ENCODE data around the gene LILRB2.
A peak's percentile ranks its signal among the peaks of the same experiment; 100 is the strongest.
"Not testable (repeated sequence)": the region's sequence is repeated elsewhere in the genome, so short reads cannot be mapped to it uniquely, and the experiment has no call there.

LILRB2 gene

DNA sequence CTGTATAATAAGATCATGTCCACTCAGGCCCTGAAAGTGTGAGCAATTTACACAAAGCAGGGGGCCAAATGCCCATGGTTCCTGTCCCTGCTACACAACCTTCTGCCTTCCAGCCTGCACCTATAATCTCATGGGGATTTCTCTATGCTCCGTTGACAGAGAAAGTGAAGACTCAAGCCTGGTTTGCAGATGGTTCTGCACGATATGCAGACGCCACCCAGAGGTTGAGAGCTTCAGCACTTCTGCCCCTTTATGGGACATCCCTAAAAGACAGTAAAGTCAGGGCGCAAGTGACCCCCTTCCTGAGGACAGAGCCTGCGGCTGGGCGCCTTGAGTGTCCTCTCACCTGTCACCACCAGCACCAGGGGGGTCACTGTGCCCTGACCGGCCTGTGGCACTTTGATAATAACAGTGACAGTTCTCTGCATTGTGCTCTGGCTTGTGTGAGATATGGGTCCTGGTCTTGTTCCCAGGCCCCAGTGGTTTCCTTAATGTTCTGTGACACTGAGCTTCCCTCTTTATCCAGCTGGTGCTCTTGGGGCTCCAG is 16.9 kb upstream of the LILRB2 start:
- no peak for TF ChIP-seq ESRRG (CRISPR knock-in tag; IDR thresholded peaks at IDR 0.05)
- ATAC-seq: peak; percentile 46; the same call in 1 of the 3 replicates

DNA sequence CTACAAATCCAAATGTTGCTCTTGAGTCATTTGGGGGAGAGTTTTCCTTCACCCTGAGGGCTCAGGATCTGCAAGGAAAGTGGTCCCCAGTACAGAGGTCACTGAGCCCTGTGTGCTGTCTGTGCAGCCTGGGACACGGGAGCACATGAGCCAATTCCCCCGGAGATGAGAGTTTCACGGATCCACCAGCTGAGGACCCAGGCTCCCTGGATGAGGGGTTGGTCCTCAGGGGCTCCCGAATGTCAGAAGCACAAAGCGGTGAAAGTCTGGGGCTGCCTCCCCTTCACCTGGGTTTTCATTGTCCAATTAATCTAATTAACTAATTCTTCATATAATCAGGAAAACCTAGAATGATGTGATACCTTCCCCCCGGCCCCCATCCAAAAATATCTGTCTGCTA is 13.6 kb upstream of the LILRB2 start:
- ATAC-seq: no peak

DNA sequence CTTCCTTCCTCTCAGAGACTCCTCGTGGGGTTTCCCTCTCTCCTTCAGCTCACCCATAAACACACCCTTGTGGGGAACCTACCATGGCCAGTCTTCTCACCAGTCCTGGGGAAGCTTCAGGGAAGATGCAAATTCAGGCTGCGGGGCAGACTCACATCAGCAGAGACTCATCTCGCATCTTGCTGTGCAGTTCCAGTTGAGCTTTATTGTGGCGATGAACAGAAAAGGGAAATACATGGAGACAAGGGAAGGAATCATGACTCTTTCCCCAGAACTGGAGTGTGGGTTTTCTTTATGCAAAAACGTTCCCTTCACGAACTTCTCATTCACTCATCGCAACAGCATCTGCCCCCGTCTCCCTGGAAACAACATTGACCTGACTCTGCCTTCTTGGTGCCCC is 8.2 kb upstream of the LILRB2 start:
- ATAC-seq: not testable (repeated sequence)

More for the DNA sequence above, 13.6 kb upstream of the LILRB2 start:
- TF ChIP-seq ZFP30 (CRISPR knock-in tag; IDR thresholded peaks at IDR 0.05) (no peak), TOX (CRISPR knock-in tag; IDR thresholded peaks at IDR 0.05; ENCODE audit: borderline replicate concordance) (no peak)

DNA sequence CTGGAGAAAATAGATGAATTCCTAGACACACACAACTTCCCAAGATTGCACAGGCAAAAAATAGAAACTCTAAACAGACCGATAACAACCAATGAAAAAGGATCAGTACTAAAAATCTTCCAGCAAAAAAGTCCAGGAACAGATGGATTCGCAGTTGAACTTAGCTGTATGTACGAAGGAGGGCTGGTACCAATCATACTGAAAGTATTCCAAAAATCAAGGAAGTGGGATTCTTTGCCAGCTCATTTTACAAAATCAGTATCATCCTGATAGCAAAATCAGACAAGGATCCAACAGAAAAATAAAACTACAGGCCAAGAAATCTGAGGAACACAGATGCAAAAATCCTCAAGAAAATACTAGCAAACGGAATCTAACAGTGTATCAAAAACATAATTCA is 6.5 kb upstream of the LILRB2 start:
- TF ChIP-seq, protein P1, sequence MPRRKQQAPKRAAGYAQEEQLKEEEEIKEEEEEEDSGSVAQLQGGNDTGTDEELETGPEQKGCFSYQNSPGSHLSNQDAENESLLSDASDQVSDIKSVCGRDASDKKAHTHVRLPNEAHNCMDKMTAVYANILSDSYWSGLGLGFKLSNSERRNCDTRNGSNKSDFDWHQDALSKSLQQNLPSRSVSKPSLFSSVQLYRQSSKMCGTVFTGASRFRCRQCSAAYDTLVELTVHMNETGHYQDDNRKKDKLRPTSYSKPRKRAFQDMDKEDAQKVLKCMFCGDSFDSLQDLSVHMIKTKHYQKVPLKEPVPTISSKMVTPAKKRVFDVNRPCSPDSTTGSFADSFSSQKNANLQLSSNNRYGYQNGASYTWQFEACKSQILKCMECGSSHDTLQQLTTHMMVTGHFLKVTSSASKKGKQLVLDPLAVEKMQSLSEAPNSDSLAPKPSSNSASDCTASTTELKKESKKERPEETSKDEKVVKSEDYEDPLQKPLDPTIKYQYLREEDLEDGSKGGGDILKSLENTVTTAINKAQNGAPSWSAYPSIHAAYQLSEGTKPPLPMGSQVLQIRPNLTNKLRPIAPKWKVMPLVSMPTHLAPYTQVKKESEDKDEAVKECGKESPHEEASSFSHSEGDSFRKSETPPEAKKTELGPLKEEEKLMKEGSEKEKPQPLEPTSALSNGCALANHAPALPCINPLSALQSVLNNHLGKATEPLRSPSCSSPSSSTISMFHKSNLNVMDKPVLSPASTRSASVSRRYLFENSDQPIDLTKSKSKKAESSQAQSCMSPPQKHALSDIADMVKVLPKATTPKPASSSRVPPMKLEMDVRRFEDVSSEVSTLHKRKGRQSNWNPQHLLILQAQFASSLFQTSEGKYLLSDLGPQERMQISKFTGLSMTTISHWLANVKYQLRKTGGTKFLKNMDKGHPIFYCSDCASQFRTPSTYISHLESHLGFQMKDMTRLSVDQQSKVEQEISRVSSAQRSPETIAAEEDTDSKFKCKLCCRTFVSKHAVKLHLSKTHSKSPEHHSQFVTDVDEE (CRISPR knock-in tag; IDR thresholded peaks at IDR 0.05): no peak
- TF ChIP-seq ISL1 (CRISPR knock-in tag; IDR thresholded peaks at IDR 0.05) (no peak), ZFP3 (CRISPR knock-in tag; IDR thresholded peaks at IDR 0.05) (no peak), ZNF565 (CRISPR knock-in tag; conservative IDR thresholded peaks at IDR 0.05; ENCODE audit: low read depth) (no peak), GLIS3 (CRISPR knock-in tag; IDR thresholded peaks at IDR 0.05) (no peak), SNAI2 (CRISPR knock-in tag; IDR thresholded peaks at IDR 0.05) (no peak), ZNF8 (CRISPR knock-in tag; IDR thresholded peaks at IDR 0.05) (no peak), PPARA (CRISPR knock-in tag; IDR thresholded peaks at IDR 0.05; ENCODE audit: borderline replicate concordance) (no peak), ZFP30 (CRISPR knock-in tag; IDR thresholded peaks at IDR 0.05) (no peak), RARB (CRISPR knock-in tag; IDR thresholded peaks at IDR 0.05) (no peak), ZNF70 (CRISPR knock-in tag; IDR thresholded peaks at IDR 0.05) (no peak), ZC3H10 (CRISPR knock-in tag; IDR thresholded peaks at IDR 0.05) (no peak), ARNTL (CRISPR knock-in tag; IDR thresholded peaks at IDR 0.05; ENCODE audit: borderline replicate concordance, low read depth) (no peak), OSR1 (CRISPR knock-in tag; IDR thresholded peaks at IDR 0.05) (no peak), CSDC2 (CRISPR knock-in tag; IDR thresholded peaks at IDR 0.05) (no peak), BACH2 (CRISPR knock-in tag; IDR thresholded peaks at IDR 0.05; ENCODE audit: borderline replicate concordance) (no peak)
- TF ChIP-seq, protein P2, sequence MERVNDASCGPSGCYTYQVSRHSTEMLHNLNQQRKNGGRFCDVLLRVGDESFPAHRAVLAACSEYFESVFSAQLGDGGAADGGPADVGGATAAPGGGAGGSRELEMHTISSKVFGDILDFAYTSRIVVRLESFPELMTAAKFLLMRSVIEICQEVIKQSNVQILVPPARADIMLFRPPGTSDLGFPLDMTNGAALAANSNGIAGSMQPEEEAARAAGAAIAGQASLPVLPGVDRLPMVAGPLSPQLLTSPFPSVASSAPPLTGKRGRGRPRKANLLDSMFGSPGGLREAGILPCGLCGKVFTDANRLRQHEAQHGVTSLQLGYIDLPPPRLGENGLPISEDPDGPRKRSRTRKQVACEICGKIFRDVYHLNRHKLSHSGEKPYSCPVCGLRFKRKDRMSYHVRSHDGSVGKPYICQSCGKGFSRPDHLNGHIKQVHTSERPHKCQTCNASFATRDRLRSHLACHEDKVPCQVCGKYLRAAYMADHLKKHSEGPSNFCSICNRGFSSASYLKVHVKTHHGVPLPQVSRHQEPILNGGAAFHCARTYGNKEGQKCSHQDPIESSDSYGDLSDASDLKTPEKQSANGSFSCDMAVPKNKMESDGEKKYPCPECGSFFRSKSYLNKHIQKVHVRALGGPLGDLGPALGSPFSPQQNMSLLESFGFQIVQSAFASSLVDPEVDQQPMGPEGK (CRISPR knock-in tag; IDR thresholded peaks at IDR 0.05; ENCODE audit: borderline replicate concordance): no peak
- TF ChIP-seq, protein P3, sequence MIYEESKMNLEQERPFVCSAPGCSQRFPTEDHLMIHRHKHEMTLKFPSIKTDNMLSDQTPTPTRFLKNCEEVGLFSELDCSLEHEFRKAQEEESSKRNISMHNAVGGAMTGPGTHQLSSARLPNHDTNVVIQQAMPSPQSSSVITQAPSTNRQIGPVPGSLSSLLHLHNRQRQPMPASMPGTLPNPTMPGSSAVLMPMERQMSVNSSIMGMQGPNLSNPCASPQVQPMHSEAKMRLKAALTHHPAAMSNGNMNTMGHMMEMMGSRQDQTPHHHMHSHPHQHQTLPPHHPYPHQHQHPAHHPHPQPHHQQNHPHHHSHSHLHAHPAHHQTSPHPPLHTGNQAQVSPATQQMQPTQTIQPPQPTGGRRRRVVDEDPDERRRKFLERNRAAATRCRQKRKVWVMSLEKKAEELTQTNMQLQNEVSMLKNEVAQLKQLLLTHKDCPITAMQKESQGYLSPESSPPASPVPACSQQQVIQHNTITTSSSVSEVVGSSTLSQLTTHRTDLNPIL (CRISPR knock-in tag; IDR thresholded peaks at IDR 0.05; ENCODE audit: low read depth): no peak
- TF ChIP-seq, protein P4, sequence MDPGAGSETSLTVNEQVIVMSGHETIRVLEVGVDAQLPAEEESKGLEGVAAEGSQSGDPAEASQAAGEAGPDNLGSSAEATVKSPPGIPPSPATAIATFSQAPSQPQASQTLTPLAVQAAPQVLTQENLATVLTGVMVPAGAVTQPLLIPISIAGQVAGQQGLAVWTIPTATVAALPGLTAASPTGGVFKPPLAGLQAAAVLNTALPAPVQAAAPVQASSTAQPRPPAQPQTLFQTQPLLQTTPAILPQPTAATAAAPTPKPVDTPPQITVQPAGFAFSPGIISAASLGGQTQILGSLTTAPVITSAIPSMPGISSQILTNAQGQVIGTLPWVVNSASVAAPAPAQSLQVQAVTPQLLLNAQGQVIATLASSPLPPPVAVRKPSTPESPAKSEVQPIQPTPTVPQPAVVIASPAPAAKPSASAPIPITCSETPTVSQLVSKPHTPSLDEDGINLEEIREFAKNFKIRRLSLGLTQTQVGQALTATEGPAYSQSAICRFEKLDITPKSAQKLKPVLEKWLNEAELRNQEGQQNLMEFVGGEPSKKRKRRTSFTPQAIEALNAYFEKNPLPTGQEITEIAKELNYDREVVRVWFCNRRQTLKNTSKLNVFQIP (CRISPR knock-in tag; IDR thresholded peaks at IDR 0.05; ENCODE audit: borderline replicate concordance, low read depth): no peak
- no peak; the same call in 2 of the 3 replicates for ATAC-seq

DNA sequence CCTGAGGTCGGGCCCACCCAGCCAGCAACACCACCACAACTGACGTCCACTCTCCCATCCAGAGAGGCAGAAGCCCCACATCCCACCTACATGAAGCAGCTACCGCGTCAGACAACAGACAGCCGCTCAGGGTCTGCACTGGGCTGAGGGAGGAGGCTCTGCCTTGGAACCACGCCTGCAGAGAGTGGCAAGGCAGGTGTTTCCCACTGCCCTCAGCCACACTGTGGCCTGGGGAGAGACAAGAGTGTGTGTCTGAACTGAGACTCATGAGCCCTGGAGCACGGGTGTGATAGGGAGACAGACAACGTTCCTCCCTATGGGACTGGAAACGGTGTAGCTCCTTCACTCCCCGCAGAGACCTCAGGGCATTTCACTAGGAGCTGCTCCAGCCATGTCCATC is 5.4 kb upstream of the LILRB2 start:
- ATAC-seq: not testable (repeated sequence)

DNA sequence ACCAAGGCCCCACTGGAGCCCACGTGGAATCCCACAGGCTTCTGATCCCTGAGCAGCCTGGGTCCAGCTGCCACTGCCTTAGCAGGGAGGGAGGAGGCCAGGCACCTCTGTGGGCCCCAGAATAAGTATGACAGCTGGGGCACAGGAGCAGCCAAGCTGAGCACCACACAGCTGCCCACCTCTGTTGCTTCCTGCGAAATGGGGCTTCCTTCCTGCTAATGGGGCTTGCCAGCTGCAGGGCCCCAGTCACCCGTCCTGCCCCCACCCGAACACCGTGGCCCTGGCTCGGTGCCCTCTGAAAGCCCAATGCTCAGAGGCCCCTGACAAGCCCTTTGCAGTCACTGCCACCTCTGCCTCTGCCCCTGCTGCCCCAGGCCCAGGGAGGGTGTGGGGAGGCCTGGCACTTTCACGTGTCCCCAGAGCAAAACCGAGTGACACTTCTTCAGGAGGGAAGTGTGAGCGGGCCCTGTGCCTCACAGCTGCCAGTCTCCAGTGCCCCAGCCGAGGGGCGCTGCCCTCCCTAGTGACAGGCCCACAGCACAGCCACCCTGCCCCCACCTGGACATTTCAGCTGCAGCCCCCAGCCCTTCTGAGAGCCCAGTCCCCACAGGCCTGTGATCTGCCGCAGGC is 4.6 kb upstream of the LILRB2 start:
- ATAC-seq: not testable (repeated sequence)
